PC-3 (cell line): ENCODE measurements around the gene DCTN5. TPM values are rescaled to one million over a fixed set of nuclear protein-coding genes. Genes with fewer than 3 reads are reported as not detected.

Experiments used
- ATAC-seq: fragments of 200-7000 bp; cut with Tn5 transposase; 2 replicates; pipeline ENCODE4 v1.9.1; 2020; ENCODE audit warnings: mild to moderate bottlenecking, moderate library complexity
- BruUV-seq: library from RNA; stranded (reverse); fragments of 400-500 nt; replicated peaks from 2 replicates; lab custom pipeline; 2021; lab: Mats Ljungman, UMichigan
- CTCF ChIA-PET: fragments of 300-600 bp; sonication (Branson Sonifier 250); formaldehyde crosslinking; loops from one replicate; lab custom pipeline; 2022; ENCODE audit warnings: antibody characterized with exemption; lab: Charles Lee
- POLR2A ChIA-PET: fragments of 300-600 bp; sonication (Branson Sonifier 250); formaldehyde crosslinking; loops from one replicate; lab custom pipeline; 2022; ENCODE audit warnings: antibody characterized with exemption; ENCODE audit not compliant: unreplicated experiment; lab: Charles Lee
- DNase-seq: peaks from one replicate; pipeline ENCODE4 v3.0.0-alpha.2; 2015
- H2AFZ ChIP-seq: fragments of 300-600 bp; sonication (generic); 2 replicates; pipeline ENCODE4 v1.6.0; 2016; ENCODE audit warnings: antibody characterized with exemption, low read length
- H3F3A ChIP-seq: fragments of 300-600 bp; sonication (generic); one replicate; pipeline ENCODE4 v1.6.0; 2017; ENCODE audit warnings: antibody characterized with exemption, low read length, control low read depth, mild to moderate bottlenecking; ENCODE audit not compliant: unreplicated experiment
- H3K27ac ChIP-seq: fragments of 300-600 bp; sonication (generic); 2 replicates; pipeline ENCODE4 v1.5.1; 2016; ENCODE audit warnings: mild to moderate bottlenecking, low read length
- H3K27me3 ChIP-seq: fragments of 300-600 bp; sonication (generic); 2 replicates; pipeline ENCODE4 v1.6.1; 2016; ENCODE audit warnings: low read length, mixed read lengths
- H3K36me3 ChIP-seq: fragments of 300-600 bp; sonication (generic); 2 replicates; pipeline ENCODE4 v1.6.1; 2016; ENCODE audit warnings: low read depth, mixed run types, low read length, mixed read lengths
- H3K4me1 ChIP-seq: fragments of 300-600 bp; sonication (generic); 2 replicates; pipeline ENCODE4 v1.5.1; 2016; ENCODE audit warnings: low read length; ENCODE audit not compliant: insufficient read depth
- H3K4me2 ChIP-seq: fragments of 300-600 bp; sonication (generic); 2 replicates; pipeline ENCODE4 v1.6.0; 2016; ENCODE audit warnings: low read length
- H3K4me3 ChIP-seq: fragments of 300-600 bp; sonication (generic); 2 replicates; pipeline ENCODE4 v1.5.1; 2016; ENCODE audit warnings: mild to moderate bottlenecking, low read length, mixed read lengths
- H3K79me2 ChIP-seq: fragments of 300-600 bp; sonication (generic); 2 replicates; pipeline ENCODE4 v1.6.1; 2017; ENCODE audit warnings: low read length, mixed read lengths
- H3K9ac ChIP-seq: fragments of 300-600 bp; sonication (generic); 2 replicates; pipeline ENCODE4 v1.6.0; 2016; ENCODE audit warnings: mild to moderate bottlenecking, low read length
- H3K9me2 ChIP-seq: fragments of 300-600 bp; sonication (generic); replicated peaks from 2 replicates; pipeline ENCODE4 v1.6.1; 2016; ENCODE audit warnings: mixed run types, low read length, mixed read lengths
- H3K9me3 ChIP-seq: fragments of 300-600 bp; sonication (generic); 2 replicates; pipeline ENCODE4 v1.6.1; 2016; ENCODE audit warnings: low read length, mixed read lengths
- H4K20me1 ChIP-seq: fragments of 300-600 bp; sonication (generic); 2 replicates; pipeline ENCODE4 v1.6.1; 2016; ENCODE audit warnings: low read length, mixed read lengths
- EZH2 ChIP-seq: fragments of 300-600 bp; sonication (generic); IDR thresholded peaks from one replicate; pipeline ENCODE4 v1.6.1; 2017; ENCODE audit warnings: antibody characterized with exemption, mild to moderate bottlenecking, low read length; ENCODE audit not compliant: unreplicated experiment
- EZH2phosphoT487 ChIP-seq: fragments of 300-600 bp; sonication (generic); IDR thresholded peaks from 2 replicates; pipeline ENCODE4 v1.6.1; 2018; ENCODE audit warnings: mild to moderate bottlenecking, antibody characterized with exemption, low read length, borderline replicate concordance
- intact Hi-C: fragments of 100-400 bp; cut with micrococcal nuclease; formaldehyde crosslinking; loops from 2 replicates; pipeline ENCODE4 v1.9.0; 2023
- total RNA-seq: library from RNA; depleted of rRNA; stranded (reverse); fragments of >200 nt; gene quantifications from 2 replicates; pipeline ENCODE4 v1.2.3, GENCODE V29; 2014
- TF ChIP-seq, protein P1 (sequence below): fragments of 300-600 bp; sonication (generic); conservative IDR thresholded peaks from 2 replicates; pipeline ENCODE4 v1.5.1; 2017; ENCODE audit warnings: antibody characterized with exemption, low read depth, mild to moderate bottlenecking, low read length

DCTN5 gene
- total RNA-seq, 1 experiment from 2014 or later, result 29.1 TPM

DNA sequence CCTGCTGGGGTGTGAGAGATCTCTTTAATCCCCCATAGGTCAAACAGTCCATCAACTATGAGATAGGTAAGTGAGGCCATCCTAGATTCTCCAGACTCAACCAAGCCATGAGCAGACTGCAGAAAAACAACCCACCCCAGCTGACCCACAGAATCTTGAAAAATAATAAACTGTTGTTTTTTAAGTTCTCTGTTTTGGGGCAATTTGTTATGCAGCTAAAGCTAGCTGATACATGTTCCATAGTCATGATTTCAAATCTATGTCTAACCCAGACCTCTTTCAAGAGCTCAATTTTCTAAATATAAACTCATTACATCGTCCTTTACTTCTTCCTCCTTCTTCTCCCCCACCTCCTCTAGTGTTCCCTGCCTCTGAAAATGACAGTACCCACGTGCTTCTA lies 61.7 kb downstream of the DCTN5 start:
- Histone ChIP-seq H3K79me2 (no peaks in the 10 kb centered on the region), H3F3A (no peaks in the 10 kb centered on the region), H3K4me2 (no peak overlapping the region), H3K9me2 (no peaks in the 10 kb centered on the region), H3K4me1 (no peaks in the 10 kb centered on the region), H3K27me3 (no peaks in the 10 kb centered on the region), H3K27ac (no peak overlapping the region), H3K4me3 (no peak overlapping the region), H2AFZ (no peak overlapping the region), H3K9me3 (no peaks in the 10 kb centered on the region), H4K20me1 (no peaks in the 10 kb centered on the region), H3K9ac (no peak overlapping the region), H3K36me3 (no peaks in the 10 kb centered on the region)
- TF ChIP-seq, protein P1, sequence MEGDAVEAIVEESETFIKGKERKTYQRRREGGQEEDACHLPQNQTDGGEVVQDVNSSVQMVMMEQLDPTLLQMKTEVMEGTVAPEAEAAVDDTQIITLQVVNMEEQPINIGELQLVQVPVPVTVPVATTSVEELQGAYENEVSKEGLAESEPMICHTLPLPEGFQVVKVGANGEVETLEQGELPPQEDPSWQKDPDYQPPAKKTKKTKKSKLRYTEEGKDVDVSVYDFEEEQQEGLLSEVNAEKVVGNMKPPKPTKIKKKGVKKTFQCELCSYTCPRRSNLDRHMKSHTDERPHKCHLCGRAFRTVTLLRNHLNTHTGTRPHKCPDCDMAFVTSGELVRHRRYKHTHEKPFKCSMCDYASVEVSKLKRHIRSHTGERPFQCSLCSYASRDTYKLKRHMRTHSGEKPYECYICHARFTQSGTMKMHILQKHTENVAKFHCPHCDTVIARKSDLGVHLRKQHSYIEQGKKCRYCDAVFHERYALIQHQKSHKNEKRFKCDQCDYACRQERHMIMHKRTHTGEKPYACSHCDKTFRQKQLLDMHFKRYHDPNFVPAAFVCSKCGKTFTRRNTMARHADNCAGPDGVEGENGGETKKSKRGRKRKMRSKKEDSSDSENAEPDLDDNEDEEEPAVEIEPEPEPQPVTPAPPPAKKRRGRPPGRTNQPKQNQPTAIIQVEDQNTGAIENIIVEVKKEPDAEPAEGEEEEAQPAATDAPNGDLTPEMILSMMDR, result no peak
- TF ChIP-seq EZH2 (no peak), EZH2phosphoT487 (no peak)
- BruUV-seq, result no TSS peak
- intact Hi-C loops, result no loop called here
- ChIA-PET POLR2A (no interaction called here), CTCF (no interaction called here)
- ATAC-seq, result no peak
- DNase-seq, result no peak

DNA sequence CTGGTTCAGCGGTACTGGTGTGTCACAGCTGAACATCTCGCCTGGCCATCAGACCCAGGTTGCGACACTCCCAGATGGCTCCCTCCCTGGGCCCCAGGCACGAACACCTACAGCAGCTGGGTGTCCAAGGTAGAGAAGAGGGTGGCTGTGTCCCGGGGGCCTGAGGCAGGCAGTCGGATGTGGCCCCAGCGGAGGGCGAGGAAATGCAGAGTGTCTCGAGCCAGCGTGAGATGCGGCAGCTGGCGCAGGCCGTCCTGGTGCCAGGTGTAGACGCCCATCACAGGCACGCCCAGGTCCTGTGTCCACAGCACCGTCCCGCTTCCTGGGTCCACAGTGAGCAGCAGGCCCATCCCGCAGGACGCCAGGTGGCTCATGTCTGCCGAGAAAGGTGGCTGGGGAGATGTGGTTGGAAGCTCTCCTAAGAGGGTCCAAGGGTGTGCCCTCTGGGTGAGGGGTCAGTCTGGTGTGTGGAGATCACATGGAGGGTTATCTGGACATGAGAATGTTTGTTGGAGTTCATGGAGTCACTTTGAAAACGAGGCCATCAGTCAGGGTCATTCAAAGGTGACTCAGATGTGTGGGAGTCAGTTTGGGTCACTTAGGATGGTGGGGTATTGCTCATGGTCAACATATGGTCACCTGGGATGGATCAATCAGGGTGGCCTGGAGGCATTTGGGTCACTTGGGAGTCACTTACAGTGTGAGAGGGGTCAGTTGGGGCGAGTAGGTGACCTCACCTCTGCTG lies 63.7 kb downstream of the DCTN5 start:
- H4K20me1 ChIP-seq, result no peaks in the 10 kb centered on the region
- H3F3A ChIP-seq, result no peaks in the 10 kb centered on the region
- ChIA-PET POLR2A (no interaction called here), CTCF (no interaction called here)
- no peak overlapping the region for H3K27ac ChIP-seq
- H3K4me2 ChIP-seq, result no peak overlapping the region
- H3K79me2 ChIP-seq, result no peaks in the 10 kb centered on the region
- H3K4me1 ChIP-seq, result no peaks in the 10 kb centered on the region
- no peak overlapping the region for H3K4me3 ChIP-seq
- no peak overlapping the region for H2AFZ ChIP-seq
- no peaks in the 10 kb centered on the region for H3K9me3 ChIP-seq
- no TSS peak for BruUV-seq
- DNase-seq (no peak), ATAC-seq (no peak)
- TF ChIP-seq EZH2phosphoT487 (no peak), EZH2 (no peak)
- TF ChIP-seq, protein P1, result no peak
- intact Hi-C loops, result no loop called here
- no peaks in the 10 kb centered on the region for H3K36me3 ChIP-seq
- H3K27me3 ChIP-seq, result no peaks in the 10 kb centered on the region
- H3K9me2 ChIP-seq, result no peaks in the 10 kb centered on the region
- no peak overlapping the region for H3K9ac ChIP-seq

DNA sequence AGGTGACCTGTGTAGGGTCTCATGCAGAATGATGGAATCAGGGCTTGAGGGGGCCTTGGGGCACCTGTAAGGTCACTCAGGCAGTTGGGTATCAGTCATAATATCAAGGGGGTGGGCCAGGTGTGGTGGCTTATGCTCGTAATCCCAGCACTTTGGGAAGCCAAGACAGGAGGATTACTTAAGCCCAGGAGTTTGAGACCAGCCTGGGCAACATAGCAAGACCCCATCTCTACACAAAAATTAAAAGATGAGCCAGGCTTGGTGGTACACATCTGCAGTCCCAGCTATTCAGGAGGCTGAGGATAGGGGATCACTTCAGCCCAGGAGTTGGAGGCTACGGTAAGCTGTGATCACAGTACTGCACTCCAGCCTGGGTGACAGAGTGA lies 64.2 kb downstream of the DCTN5 start:
- Histone ChIP-seq H2AFZ (no peak overlapping the region), H3K27me3 (no peaks in the 10 kb centered on the region), H4K20me1 (no peaks in the 10 kb centered on the region), H3F3A (no peaks in the 10 kb centered on the region), H3K9me3 (no peaks in the 10 kb centered on the region), H3K36me3 (no peaks in the 10 kb centered on the region), H3K79me2 (no peaks in the 10 kb centered on the region), H3K4me2 (no peak overlapping the region), H3K9me2 (no peaks in the 10 kb centered on the region), H3K27ac (no peak overlapping the region), H3K4me3 (no peak overlapping the region), H3K4me1 (no peaks in the 10 kb centered on the region), H3K9ac (no peak overlapping the region)
- CTCF ChIA-PET, result no interaction called here
- DNase-seq, result no peak
- intact Hi-C loops, result no loop called here
- TF ChIP-seq, protein P1, result no peak
- TF ChIP-seq EZH2 (no peak), EZH2phosphoT487 (no peak)
- ATAC-seq, result no peak
- no TSS peak for BruUV-seq
- POLR2A ChIA-PET, result no interaction called here
